Measurements from ENCODE around the gene AIDA.

- TF ChIP-seq CTCF (IDR thresholded peaks at IDR 0.05) = no peak
- TF ChIP-seq POLR2A (IDR thresholded peaks at IDR 0.05) = no peak
Observed at GRCh38 chr1:222680080-222680479, 32.2 kb downstream of the AIDA start.

Measured in heart left ventricle (tissue), 13 donors.